22Rv1 (cell line): ENCODE measurements around the gene BTN3A1.

Source experiments
- H3K27ac ChIP-seq: fragments of 450-650 bp; 2 replicates; pipeline ENCODE4 v1.5.1; 2017
- CTCF ChIP-seq: fragments of 450-650 bp; IDR thresholded peaks from 2 replicates; pipeline ENCODE4 v1.5.1; 2017; ENCODE audit warnings: mild to moderate bottlenecking
- ZFX ChIP-seq: fragments of 450-650 bp; IDR thresholded peaks from 2 replicates; pipeline ENCODE4 v1.6.1; 2017; ENCODE audit warnings: antibody characterized with exemption, borderline replicate concordance

The BTN3A1 gene

GRCh38 chr6:26360451-26361416, 41.3 kb upstream of the BTN3A1 start:
- TF ChIP-seq CTCF, result no peak
- no peak overlapping the region for H3K27ac ChIP-seq

GRCh38 chr6:26361544-26361943, 40.5 kb upstream of the BTN3A1 start:
- TF ChIP-seq CTCF (no peak), ZFX (no peak)
- no peak overlapping the region for H3K27ac ChIP-seq

- H3K27ac ChIP-seq, result no peak overlapping the region
- no peak for TF ChIP-seq CTCF
- no peak for TF ChIP-seq ZFX
Measured at GRCh38 chr6:26362093-26362835, 39.8 kb upstream of the BTN3A1 start.

- no peak overlapping the region for H3K27ac ChIP-seq
- TF ChIP-seq ZFX (no peak), CTCF (no peak)
Measured at GRCh38 chr6:26362836-26363220, 39.2 kb upstream of the BTN3A1 start.

- peak overlapping the region; percentile 73 for H3K27ac ChIP-seq
- TF ChIP-seq ZFX (no peak), CTCF (no peak)
Measured at GRCh38 chr6:26363882-26364701, 38.0 kb upstream of the BTN3A1 start.

GRCh38 chr6:26365633-26365995, 36.5 kb upstream of the BTN3A1 start:
- peak overlapping the region; percentile 73 for H3K27ac ChIP-seq
- TF ChIP-seq ZFX, result no peak

- TF ChIP-seq CTCF (no peak), ZFX (no peak)
- H3K27ac ChIP-seq, result no peak overlapping the region
Measured at GRCh38 chr6:26366504-26366903, 35.6 kb upstream of the BTN3A1 start.
